G401.6 (cell line): ENCODE data around the gene DNER.
"Not testable (repeated sequence)": the region's sequence is repeated elsewhere in the genome, so short reads cannot be mapped to it uniquely, and the experiment has no call there.

ENCODE experiments used
- FAIRE-seq: peaks from 2 replicates; lab custom pipeline; 2012; peaks lifted over from hg19 to GRCh38; lab: Jason Lieb, UNC

Gene DNER

DNA sequence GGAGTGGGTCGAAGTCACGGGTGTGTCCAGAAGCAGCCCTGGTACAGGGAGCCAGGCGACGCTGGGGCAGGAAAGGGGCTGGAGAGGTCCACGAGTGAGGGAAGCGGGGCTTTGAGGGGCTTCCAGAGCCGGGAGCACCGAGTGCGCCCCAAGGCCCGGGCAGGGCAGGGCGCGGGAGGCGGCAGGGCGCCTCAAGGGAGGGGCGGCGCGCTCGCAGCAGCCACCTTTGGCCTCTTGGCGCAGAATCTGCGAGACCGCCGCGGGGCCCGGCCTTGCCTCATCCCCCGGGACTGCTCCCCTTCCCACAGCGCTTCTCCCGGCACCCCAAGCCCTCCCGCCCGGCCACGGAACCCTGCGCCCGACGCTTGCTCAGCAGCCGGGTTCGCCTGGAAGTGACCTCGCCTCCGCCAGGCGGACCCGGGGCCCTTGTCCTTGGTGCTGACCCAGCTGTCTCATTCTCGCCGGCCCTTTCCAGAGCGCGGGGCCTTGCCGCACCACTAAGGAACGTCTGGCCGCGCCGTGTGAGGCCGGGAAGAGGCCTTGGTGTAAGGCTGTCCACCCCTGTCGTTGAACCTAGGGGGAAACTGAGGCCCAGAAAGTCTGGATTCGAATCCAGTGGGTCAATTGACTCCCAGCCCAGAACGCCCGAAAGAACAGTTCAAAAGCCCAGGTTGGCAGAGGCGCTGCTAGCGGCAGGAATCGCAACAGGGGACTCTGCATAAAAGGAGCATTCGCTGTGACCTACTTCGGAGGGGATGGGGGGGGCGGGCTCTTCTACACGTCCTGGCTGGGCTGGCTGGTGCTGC lies 584 bp upstream of the DNER start:
- FAIRE-seq: no peak

DNA sequence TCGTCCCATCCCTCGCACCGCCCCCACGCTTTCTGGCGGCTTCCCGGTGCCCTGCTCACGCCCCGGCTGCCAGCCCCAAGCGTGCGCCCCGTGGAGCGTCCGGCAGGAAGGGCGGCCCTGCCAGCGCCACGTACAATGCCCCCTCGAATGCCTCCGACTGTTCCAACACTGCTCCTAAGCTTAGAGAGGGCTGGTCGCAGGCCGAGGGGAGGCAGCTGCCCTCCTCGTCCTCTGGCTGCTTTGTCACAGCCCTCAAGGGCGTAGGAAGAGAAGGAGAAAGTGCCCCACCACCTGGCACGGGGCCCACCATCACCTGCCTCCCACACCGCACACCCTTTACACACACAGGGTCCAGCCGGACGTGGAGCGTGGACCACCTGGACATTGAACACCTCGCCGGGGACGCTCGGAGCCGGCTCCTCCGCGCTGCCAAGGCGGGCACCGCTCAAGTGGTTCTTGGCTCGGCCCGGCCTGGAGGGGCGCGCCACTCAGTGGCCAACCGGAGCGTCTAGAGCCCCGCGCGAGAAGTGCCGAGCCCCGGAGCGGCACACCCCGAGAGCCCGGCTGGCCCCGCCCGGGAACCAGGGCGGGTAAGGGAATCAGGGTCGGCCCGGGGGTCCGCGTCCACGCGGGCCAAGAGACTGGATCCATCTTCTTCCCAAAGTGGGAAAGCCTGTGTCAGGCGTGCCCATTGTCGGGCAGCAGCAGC lies 830 bp downstream of the DNER start:
- no peak for FAIRE-seq

DNA sequence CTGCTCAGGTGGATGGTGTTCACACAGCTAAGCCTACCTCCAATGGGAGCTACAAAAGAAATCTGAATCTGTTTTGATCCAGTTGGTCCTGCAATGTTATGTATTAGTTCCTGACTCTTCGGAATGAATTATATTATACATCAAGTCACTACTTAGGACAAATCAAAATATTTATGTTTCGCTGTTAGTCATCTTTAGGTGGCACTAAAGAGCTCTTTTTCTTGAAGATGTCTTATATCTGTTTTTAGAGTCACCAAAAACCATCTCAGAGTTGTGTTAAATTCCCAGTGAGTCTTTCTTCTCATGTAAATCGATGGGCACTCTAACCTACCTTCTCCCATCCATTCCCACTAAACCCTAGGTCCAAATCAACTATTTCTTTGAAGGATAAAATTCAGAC lies 2.2 kb downstream of the DNER start:
- FAIRE-seq: no peak

GRCh38 chr2:229708335-229708734 lies 6.0 kb downstream of the DNER start:
- FAIRE-seq: no peak

DNA sequence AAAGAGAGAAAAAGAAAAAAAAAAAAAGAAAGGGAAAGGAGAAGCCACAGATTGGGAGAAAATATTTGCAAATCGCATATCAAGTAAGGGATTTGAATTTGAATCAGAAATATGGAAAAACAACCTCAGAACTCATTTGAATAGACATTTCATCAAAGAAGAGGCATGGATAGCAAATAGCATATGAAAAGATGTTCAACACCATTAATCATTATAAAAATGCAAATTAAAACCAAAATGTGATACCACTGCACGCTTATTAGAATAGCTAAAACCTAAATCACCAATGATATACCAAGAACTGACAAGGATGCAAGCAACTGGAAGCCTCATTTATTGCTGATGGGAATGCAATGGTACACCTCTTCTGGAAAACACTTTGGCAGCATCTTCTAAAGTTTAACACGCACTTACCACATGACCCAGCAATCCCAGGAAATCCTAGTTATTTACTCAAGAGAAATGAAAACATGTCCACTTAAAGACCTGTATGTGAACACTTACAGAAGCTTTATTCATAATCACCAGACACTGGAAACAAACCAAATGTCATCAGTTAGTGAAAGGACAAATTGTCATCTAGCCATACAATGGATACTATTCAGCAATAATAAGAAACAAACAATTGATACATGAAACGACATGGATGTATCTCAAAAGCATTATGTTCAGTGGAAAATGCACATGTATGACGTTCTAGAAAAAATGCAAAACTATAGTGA lies 10.3 kb downstream of the DNER start:
- no peak for FAIRE-seq

DNA sequence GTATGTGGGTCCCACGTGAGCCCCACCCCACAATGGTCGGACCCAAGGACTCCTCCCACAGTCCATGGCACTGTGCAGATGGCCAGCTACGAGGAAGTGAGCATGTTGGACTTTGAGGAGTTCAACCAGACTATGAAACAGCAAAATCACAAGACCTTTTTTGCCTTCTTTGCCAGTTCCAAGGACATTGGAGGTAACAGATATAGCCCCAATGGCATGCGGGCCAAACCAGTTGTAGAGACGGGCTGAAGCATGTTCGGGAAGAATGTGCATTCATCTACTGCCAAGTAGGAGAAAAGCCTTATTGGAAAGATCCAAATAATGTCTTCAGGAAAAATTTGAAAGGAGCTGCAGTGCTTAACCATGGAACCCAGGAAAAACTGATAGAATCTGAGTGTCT lies 12.6 kb downstream of the DNER start:
- FAIRE-seq: no peak

DNA sequence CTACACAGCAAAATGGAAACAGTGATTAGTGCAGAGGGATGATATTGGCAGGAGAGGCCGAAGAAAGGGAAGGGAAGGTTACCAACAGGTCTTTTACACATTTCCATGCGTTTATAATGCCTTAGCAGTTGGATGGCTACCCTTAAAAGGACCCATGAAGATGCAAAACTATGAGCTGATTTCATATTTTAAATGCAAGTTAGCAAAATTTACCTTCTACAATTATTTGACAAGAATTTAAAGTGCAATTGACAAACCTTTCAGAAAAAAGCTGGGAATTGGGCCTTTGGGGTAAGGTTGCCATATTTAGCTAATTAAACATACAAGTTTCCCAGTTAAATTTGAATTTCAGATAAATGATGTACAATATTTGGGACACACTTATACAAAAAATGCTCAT lies 13.3 kb downstream of the DNER start:
- FAIRE-seq: no peak

GRCh38 chr2:229695961-229696360 lies 18.4 kb downstream of the DNER start:
- no peak for FAIRE-seq

DNA sequence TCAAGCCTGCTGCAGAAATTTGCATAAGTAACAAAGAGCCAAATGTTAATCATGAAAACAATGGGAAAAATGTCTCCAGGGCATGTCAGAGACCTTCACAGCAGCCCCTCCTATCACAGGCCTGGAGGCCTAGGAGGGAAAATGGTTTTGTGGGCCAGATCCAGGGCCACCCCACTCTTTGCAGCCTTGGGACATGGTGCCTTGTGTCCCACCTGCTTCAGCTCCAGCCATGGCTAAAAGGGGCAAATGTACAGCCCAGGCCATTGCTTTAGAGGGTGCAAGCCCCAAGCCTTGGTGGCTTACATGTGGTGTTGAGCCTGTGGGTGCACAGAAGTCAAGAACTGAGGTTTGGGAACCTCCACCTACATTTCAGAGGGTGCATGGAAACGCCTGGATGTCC lies 20.5 kb downstream of the DNER start:
- FAIRE-seq: not testable (repeated sequence)

DNA sequence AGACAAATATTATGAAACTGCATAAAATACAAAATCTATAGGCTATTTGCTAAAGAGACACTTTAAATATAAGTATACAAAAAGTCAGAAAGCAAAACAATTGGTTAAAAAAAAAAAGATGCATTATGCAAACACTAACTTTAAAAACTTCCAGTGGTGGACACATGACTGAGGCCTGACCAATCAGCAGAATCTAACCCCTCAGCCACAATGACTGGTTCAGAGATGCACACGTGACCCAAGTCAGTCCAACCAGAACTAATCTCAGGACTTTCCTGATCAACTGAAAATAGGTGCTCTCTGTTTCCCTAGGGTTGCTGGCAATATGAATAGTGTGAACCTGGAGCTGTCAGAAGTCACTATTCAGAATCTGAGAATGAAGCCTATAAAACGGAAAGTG lies 22.7 kb downstream of the DNER start:
- no peak for FAIRE-seq

DNA sequence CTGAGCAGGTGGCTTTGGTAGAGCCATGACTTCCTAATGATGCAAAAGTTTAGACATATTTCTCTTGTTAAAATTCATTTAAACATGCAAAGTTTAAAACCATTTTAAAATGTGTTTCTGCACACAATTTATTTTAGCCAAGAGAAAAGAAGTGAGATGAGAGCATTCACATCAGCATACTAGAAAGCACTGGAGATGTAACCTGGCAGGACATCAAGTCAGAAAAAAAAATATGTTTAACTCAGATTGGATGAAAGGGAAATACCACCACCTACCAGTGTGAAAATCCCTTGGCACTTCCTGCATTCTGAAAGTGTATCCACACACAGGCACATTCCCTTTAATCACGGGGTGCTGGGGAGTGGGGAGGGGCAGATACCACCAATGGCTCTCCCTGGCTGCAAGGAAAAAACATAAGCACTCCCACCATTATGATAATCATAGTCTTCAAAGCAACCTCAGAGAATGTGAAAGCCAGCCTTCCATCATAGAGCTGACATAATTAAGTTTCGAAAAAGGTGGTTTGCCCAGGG lies 25.0 kb downstream of the DNER start:
- FAIRE-seq: no peak

GRCh38 chr2:229688141-229688540 lies 26.2 kb downstream of the DNER start:
- no peak for FAIRE-seq

DNA sequence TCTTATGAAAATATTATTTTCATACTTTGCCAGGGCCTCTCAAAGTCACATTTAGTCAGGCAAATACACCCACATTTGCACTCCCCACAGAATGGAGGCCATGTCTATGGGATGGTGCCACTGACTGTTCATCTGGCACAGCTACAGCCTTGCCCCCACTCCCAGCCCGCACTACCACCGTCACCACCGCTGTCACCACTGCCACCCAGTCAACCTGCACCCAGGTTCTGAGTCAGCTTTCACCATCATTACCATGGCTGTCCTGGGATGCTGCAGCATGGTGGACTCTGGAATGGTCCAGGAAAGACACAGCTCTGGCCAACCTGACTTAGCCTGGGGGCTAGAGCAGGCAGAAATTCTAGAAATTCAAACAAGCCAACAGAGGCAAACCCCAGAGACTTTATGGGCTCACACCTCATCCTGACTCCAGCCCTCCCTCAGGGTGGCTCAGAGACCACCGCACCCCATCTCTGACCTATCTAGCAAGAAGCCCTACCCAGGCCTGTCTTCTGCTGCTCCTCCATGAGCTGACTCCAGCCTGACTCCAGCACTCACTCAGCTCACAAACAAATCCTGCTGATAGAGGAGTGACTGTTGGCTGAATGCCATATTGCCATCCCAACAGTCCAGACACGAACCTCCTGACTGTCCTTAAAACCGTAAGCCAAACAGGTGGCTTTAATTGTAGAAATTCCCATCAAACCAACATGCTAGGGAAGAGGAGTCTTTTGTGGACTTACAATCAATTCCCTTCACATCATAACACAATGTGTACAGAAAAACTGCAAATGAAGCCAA lies 28.0 kb downstream of the DNER start:
- no peak for FAIRE-seq

DNA sequence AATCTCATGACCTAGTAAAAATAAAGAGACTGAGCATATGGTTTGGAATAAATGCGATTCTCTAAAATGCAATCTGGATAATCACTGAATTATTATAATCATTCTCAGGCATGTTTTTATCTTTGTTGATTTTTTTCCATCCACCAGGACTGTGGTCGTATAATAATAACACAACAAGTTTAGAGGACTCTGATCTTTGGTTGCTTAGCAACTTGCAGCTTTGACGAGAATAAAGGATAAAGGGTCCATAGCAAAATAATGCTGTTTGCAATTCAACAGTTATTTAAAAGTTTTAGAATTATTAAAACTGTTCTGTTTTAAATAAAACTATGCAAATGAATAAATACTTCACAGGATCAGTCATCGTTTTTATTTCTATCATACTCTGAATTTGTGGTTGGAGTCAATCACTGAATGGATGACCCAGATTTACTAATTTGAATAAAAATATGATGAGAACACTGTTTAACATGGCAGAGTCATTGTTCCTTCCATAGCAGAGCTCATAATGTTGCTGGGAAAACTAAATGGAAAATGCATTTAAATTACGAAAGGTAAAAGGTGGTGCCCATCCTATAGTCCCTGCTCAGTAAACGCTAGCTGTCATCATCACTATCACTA lies 29.3 kb downstream of the DNER start:
- no peak for FAIRE-seq

GRCh38 chr2:229679393-229680125 lies 34.8 kb downstream of the DNER start:
- no peak for FAIRE-seq

- FAIRE-seq: no peak
Measured at GRCh38 chr2:229675569-229675968, 38.8 kb downstream of the DNER start.

GRCh38 chr2:229674830-229675530 lies 39.4 kb downstream of the DNER start:
- no peak for FAIRE-seq

DNA sequence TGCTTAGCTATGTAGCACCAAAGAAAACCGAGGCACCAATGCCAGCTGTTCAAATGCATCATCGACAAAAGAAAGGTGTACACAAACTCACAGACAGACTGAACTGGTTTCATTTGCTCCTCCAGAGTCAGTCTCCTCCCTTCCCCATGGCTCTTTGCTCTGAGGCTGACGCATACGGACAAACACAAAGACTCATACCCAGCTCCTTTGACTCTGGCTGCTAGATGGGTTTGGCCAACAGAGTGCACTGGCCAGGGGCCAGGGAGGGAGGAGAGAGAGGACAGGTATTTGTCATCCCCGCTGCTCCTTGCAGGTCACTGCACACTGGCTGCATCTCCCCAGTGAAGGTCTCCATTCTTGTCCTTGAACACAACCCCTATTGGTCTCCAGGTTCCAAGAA lies 40.7 kb downstream of the DNER start:
- no peak for FAIRE-seq

- no peak for FAIRE-seq
Measured at GRCh38 chr2:229672021-229672420, 42.3 kb downstream of the DNER start.

- no peak for FAIRE-seq
Measured at GRCh38 chr2:229669841-229670240, 44.5 kb downstream of the DNER start.
